Fibroblast of villous mesenchyme (primary cell): Measurements from ENCODE around the gene SEPTIN10. TPM values are rescaled to one million over a fixed set of nuclear protein-coding genes. Genes with fewer than 3 reads are reported as not detected.

Experiments used
- DNase-seq: peaks from one replicate; pipeline ENCODE4 v3.0.0-alpha.2; 2010; ENCODE audit warnings: low read depth
- H3K4me3 ChIP-seq: 2 replicates; pipeline ENCODE4 v1.5.1; 2011; ENCODE audit warnings: low read depth, mild to moderate bottlenecking, low read length
- total RNA-seq: library from RNA; depleted of rRNA; stranded (reverse); fragments of >200 nt; gene quantifications from 2 replicates; pipeline ENCODE4 v1.2.3, GENCODE V29; 2012
- TF ChIP-seq, protein P1 (sequence below): IDR thresholded peaks from 2 replicates; pipeline ENCODE4 v1.5.1; 2012; ENCODE audit warnings: low read depth, mild to moderate bottlenecking, low read length; ENCODE audit not compliant: insufficient read depth

Gene SEPTIN10
- total RNA-seq, 1 donor: 83.3 TPM

GRCh38 chr2:109507828-109508227 is 105.9 kb downstream of the SEPTIN10 start:
- TF ChIP-seq, protein P1, sequence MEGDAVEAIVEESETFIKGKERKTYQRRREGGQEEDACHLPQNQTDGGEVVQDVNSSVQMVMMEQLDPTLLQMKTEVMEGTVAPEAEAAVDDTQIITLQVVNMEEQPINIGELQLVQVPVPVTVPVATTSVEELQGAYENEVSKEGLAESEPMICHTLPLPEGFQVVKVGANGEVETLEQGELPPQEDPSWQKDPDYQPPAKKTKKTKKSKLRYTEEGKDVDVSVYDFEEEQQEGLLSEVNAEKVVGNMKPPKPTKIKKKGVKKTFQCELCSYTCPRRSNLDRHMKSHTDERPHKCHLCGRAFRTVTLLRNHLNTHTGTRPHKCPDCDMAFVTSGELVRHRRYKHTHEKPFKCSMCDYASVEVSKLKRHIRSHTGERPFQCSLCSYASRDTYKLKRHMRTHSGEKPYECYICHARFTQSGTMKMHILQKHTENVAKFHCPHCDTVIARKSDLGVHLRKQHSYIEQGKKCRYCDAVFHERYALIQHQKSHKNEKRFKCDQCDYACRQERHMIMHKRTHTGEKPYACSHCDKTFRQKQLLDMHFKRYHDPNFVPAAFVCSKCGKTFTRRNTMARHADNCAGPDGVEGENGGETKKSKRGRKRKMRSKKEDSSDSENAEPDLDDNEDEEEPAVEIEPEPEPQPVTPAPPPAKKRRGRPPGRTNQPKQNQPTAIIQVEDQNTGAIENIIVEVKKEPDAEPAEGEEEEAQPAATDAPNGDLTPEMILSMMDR: no peak
- no peak for DNase-seq
- no peak overlapping the region for H3K4me3 ChIP-seq

DNA sequence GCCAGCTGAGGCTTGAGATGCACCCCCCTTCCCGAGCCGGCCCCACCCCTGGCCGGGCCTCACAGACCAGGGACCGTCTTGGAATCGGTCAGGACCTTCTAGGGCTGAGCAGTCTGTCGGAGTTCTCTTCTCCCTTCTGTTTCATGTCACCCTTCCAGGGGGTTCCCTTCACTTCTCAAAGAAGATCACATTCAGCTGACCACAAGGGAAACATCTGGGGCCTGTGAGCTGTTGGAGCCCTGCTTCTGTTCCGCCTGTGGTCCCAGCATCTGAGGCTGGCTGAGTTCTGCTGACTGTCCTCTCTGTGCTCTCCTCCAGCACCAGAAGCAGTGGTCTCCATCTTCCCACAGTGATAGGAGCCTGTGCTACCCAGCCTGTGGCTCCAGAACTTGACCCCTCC is 106.5 kb downstream of the SEPTIN10 start:
- peak; percentile 38 for DNase-seq
- TF ChIP-seq, protein P1: no peak

GRCh38 chr2:109503191-109503590 is 110.6 kb downstream of the SEPTIN10 start:
- no peak overlapping the region for H3K4me3 ChIP-seq
- TF ChIP-seq, protein P1: no peak
- no peak for DNase-seq

More for the DNA sequence above, 106.5 kb downstream of the SEPTIN10 start:
- no peak overlapping the region for H3K4me3 ChIP-seq

- DNase-seq: no peak
- no peak overlapping the region for H3K4me3 ChIP-seq
- TF ChIP-seq, protein P1: no peak
These were observed 112.3 kb downstream of the SEPTIN10 start for GRCh38 chr2:109501461-109501860.

- H3K4me3 ChIP-seq: no peak overlapping the region
- TF ChIP-seq, protein P1: no peak
- DNase-seq: no peak
These were observed 112.9 kb downstream of the SEPTIN10 start for GRCh38 chr2:109500910-109501309.

DNA sequence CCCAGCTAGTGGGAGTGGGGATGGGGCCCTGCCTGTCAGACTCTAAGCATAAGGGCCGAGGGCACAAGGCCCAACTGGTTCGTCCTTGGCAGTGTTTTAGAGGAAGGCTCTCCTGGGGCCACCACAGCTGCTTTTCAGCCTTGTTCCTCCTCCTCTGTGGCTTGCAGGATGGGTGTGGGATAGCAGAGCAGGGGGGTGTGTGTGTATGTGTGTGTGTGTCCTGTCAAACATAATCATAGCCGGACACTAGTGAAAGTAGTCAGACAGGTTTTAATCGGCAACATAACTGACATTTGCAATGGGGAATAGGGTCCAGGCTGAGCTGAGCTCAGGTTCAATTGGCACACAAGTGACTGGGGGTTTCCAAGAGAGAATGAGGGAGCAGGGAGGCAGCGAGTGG is 114.2 kb downstream of the SEPTIN10 start:
- no peak for DNase-seq
- TF ChIP-seq, protein P1: no peak
- no peak overlapping the region for H3K4me3 ChIP-seq

- no peak overlapping the region for H3K4me3 ChIP-seq
- TF ChIP-seq, protein P1: no peak
- DNase-seq: no peak
These were observed 114.9 kb downstream of the SEPTIN10 start for GRCh38 chr2:109498906-109499305.
